Measurements from ENCODE around the gene GSG1L. TPM values are rescaled to one million over a fixed set of nuclear protein-coding genes. Genes with fewer than 3 reads are reported as not detected.

Gene GSG1L
- polyA plus RNA-seq, 3 donors, result not detected

DNA sequence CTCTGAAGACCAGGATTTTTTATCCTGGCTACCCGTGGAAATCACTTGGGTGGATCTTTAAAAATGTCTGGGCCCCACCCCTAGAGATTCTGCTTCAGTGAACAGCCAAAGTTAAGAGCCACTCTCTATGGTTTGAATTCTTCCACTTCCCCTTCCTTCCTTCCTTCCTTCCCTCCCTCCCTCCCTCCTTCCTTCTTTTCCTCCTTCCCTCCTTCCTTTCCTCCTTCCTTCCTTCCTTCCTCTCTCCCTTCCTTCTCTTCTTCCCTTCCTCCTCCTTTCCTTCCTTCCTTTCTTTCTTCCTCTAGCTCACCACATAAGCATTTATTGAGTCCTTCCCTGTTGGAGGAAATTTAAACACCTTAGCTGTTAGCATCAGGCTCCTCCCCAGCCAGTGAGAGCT is 310.0 kb downstream of the GSG1L start:
- DNase-seq, result no peak
- H3K9me3 ChIP-seq (replicated peaks in 1 of 2; ENCODE audit: control insufficient read depth in 1 of 2, insufficient read depth in 1 of 2, low read length in 2 of 2), result no peaks in the 10 kb centered on the region
- H3K79me2 ChIP-seq (ENCODE audit: insufficient read depth, low read length), result no peaks in the 10 kb centered on the region
- H3K36me3 Mint-ChIP-seq, result peaks cover 29 to 54% of the 10 kb centered on the region in 2 donors
- H3K9me3 Mint-ChIP-seq, result peaks cover 0 to 2% (median 0%) of the 10 kb centered on the region in 7 donors
- WGBS (ENCODE audit: insufficient coverage), result 100% methylated on average over 1 of the region's 1 CpG
- H2AFZ ChIP-seq (ENCODE audit: insufficient read depth, low read depth, low read length, poor library complexity, severe bottlenecking), result no peak overlapping the region
- peaks cover 30% of the 10 kb centered on the region for H3K4me1 Mint-ChIP-seq
- no peak overlapping the region for H3K4me2 ChIP-seq (replicated peaks; ENCODE audit: extremely low read depth, low read length, poor library complexity, severe bottlenecking)
- H3K27me3 Mint-ChIP-seq (ENCODE audit: low read depth in 3 of 3), result peaks cover 0 to 4% (median 0%) of the 10 kb centered on the region in 3 donors
- peak overlapping the region in 1 of 2 donors; percentile 40 for H3K27ac ChIP-seq (ENCODE audit: low read depth in 1 of 2, low read length in 2 of 2)
- H3K4me1 ChIP-seq (ENCODE audit: control insufficient read depth in 1 of 2, insufficient read depth in 2 of 2, low read length in 2 of 2), result peaks cover 24 to 25% of the 10 kb centered on the region in 2 donors
- no peak overlapping the region for H3K4me3 ChIP-seq (replicated peaks in 1 of 3; ENCODE audit: low read depth in 2 of 3, low read length in 3 of 3)
- TF ChIP-seq, protein P1, sequence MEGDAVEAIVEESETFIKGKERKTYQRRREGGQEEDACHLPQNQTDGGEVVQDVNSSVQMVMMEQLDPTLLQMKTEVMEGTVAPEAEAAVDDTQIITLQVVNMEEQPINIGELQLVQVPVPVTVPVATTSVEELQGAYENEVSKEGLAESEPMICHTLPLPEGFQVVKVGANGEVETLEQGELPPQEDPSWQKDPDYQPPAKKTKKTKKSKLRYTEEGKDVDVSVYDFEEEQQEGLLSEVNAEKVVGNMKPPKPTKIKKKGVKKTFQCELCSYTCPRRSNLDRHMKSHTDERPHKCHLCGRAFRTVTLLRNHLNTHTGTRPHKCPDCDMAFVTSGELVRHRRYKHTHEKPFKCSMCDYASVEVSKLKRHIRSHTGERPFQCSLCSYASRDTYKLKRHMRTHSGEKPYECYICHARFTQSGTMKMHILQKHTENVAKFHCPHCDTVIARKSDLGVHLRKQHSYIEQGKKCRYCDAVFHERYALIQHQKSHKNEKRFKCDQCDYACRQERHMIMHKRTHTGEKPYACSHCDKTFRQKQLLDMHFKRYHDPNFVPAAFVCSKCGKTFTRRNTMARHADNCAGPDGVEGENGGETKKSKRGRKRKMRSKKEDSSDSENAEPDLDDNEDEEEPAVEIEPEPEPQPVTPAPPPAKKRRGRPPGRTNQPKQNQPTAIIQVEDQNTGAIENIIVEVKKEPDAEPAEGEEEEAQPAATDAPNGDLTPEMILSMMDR (IDR thresholded peaks at IDR 0.05), result no peak
- no peaks in the 10 kb centered on the region for H3K27me3 ChIP-seq (ENCODE audit: control insufficient read depth in 2 of 2, insufficient read depth in 2 of 2, low read length in 2 of 2)
- intact Hi-C loops (cut with micrococcal nuclease), result no loop called here
- H3K36me3 ChIP-seq (replicated peaks in 1 of 2; ENCODE audit: control insufficient read depth in 1 of 2, insufficient read depth in 2 of 2, low read length in 2 of 2), result peaks cover 5 to 21% of the 10 kb centered on the region in 2 donors
- H3K9ac ChIP-seq (ENCODE audit: insufficient read depth, low read length, poor library complexity, severe bottlenecking), result no peak overlapping the region
- peak overlapping the region in 2 of 7 donors; percentile 0 to 70 for H3K27ac Mint-ChIP-seq
- no peaks in the 10 kb centered on the region for H4K20me1 ChIP-seq (ENCODE audit: insufficient read depth, low read length)
- H3K4me3 Mint-ChIP-seq, result no peak overlapping the region

- 80% methylated on average over 1 of the region's 4 CpGs for WGBS (ENCODE audit: insufficient coverage)
- no peak for DNase-seq
- H3K4me3 Mint-ChIP-seq, result no peak overlapping the region
Observed at GRCh38 chr16:27752241-27752640, 311.3 kb downstream of the GSG1L start.

More at GRCh38 chr16:27752241-27752640, 311.3 kb downstream of the GSG1L start:
- H2AFZ ChIP-seq (ENCODE audit: insufficient read depth, low read depth, low read length, poor library complexity, severe bottlenecking), result no peak overlapping the region
- Mint-ChIP-seq H3K4me1 (peaks cover 26% of the 10 kb centered on the region), H3K27ac (no peak overlapping the region), H3K27me3 (ENCODE audit: low read depth in 3 of 3) (peaks cover 0 to 4% (median under 1%) of the 10 kb centered on the region in 3 donors), H3K9me3 (peaks cover 0 to 2% (median 0%) of the 10 kb centered on the region in 7 donors), H3K36me3 (peaks cover 17 to 44% of the 10 kb centered on the region in 2 donors)
- H3K79me2 ChIP-seq (ENCODE audit: insufficient read depth, low read length), result no peaks in the 10 kb centered on the region
- no peak overlapping the region for H3K4me2 ChIP-seq (replicated peaks; ENCODE audit: extremely low read depth, low read length, poor library complexity, severe bottlenecking)
- H3K9me3 ChIP-seq (replicated peaks in 1 of 2; ENCODE audit: control insufficient read depth in 1 of 2, insufficient read depth in 1 of 2, low read length in 2 of 2), result no peaks in the 10 kb centered on the region
- peaks cover 5 to 21% of the 10 kb centered on the region in 2 donors for H3K36me3 ChIP-seq (replicated peaks in 1 of 2; ENCODE audit: control insufficient read depth in 1 of 2, insufficient read depth in 2 of 2, low read length in 2 of 2)
- H3K4me3 ChIP-seq (replicated peaks in 1 of 3; ENCODE audit: low read depth in 2 of 3, low read length in 3 of 3), result no peak overlapping the region
- no peaks in the 10 kb centered on the region for H4K20me1 ChIP-seq (ENCODE audit: insufficient read depth, low read length)
- intact Hi-C loops (cut with micrococcal nuclease), result no loop called here
- no peak overlapping the region for H3K9ac ChIP-seq (ENCODE audit: insufficient read depth, low read length, poor library complexity, severe bottlenecking)
- TF ChIP-seq, protein P1 (IDR thresholded peaks at IDR 0.05), result no peak
- H3K27ac ChIP-seq (ENCODE audit: low read depth in 1 of 2, low read length in 2 of 2), result no peak overlapping the region
- H3K27me3 ChIP-seq (ENCODE audit: control insufficient read depth in 2 of 2, insufficient read depth in 2 of 2, low read length in 2 of 2), result no peaks in the 10 kb centered on the region
- peaks cover 23 to 25% of the 10 kb centered on the region in 2 donors for H3K4me1 ChIP-seq (ENCODE audit: control insufficient read depth in 1 of 2, insufficient read depth in 2 of 2, low read length in 2 of 2)

All from CD14-positive monocyte (primary cell).